T47D (cell line): Measurements from ENCODE around the gene GPR63.

Experiments used
- DNase-seq, 2 experiments: peaks; one replicate each; pipeline versions ENCODE4 v3.0.0 to v3.0.0-alpha.2; 2011 to 2012; ENCODE audit warnings: low read depth in 1 of 2, low spot score in 1 of 2
- JUND ChIP-seq: IDR thresholded peaks from 2 replicates; pipeline ENCODE4 v1.6.1; 2012; ENCODE audit warnings: low read depth
- in situ Hi-C: cut with HindIII; loops from 2 replicates; pipeline ENCODE4 v1.10.0; 2016; ENCODE audit warnings: low sequenced_read_pairs, low pct_unique_long_range_greater_than_20kb

GPR63 gene

DNA sequence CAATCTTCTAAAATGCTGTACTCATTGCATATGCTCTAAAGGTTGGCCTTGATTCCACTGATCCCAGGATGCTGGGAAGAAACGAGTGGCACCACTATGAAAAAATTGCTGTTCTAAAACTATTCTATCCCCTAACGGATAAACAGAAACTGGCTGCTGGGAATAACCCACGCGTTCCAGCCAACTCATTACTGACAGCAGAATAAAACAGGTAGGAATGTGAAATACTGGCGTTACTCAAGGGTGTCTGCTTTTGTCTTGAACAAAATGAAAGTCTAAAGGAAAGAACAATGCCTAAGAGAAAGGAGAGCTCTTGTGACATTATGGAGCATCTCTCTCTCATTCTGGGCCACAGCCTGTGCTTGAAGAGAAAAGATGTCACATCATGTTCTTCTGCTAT, 26.1 kb downstream of the GPR63 start:
- in situ Hi-C loops, result no loop called here
- no peak for TF ChIP-seq JUND
- DNase-seq, result no peak

DNA sequence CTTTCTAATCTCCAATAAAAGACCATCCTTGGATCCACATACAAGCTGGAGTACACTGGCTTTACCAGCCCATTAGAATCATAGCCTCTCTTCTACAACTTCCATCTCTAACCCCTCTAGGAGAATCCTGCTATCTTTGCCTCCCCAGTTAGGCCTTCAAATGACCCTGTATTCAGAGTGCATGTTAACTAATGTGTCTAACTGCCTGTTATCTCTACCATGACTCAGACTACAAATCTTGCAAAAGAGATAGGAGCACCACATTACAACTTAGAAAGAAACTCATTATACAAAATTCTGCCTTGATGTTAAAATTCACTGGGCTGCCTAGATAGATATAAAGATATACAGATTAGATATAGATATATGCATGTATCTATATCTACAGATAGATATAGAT, 28.2 kb downstream of the GPR63 start:
- in situ Hi-C loops, result no loop called here
- DNase-seq, result no peak
- no peak for TF ChIP-seq JUND

DNA sequence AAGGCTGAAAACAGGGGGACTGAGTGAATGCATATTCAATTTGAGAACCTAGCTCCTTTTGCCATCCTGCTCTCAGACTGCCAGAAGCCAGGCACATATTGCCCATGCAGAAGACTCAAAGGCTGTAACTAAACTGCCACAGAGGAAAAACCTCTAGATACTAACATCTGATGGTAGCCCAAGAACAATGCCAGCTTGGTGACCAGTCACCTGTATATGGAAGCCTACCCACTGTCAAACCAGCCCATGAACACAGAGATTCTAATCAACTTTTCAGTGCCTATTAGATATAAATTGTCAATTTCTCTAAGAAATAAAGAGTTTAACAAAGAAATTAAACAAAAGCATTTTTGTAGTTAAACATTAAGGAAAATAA, 34.2 kb downstream of the GPR63 start:
- in situ Hi-C loops, result no loop called here
- no peak for TF ChIP-seq JUND
- DNase-seq, result no peak

DNA sequence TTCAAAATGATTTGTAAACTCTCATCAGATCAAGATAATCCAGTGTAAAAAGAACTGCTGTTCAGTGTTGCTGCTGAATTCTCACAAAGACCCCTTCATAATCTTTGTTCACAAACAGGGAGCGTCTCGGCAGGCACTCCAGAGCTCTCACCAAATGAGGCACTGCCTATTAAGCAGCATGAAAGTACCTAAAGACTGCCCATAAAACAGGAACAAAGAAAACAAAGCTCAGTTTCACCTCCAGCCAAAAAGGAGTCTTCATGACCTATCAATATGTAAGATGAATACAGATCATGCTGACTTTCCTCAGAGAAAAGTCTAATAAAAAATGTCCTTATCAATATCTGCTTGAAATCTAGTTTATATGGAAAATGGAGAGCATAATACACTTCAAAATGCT, 41.8 kb downstream of the GPR63 start:
- in situ Hi-C loops, result no loop called here
- no peak for DNase-seq
- TF ChIP-seq JUND, result no peak

DNA sequence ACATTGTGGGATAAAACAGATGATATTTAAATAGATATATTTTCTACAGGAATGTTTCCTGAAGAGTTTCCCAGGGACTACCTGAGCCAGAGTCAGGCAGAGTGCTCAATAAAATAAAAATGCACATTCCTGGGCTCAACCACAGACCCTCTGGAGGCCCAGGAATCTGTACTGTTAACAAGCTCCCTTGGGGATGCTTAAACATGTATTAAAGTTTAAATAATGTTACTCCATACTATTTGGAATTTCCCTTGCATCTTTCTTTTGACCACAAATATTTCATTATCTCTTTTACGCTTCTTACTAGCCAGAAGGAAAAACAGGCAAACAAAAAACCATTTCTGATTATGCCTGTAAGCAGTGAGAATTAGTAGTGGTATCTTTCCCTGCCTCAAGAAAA, 42.3 kb downstream of the GPR63 start:
- in situ Hi-C loops, result no loop called here
- peak in 1 of 2 experiments; percentile 3 for DNase-seq
- TF ChIP-seq JUND, result no peak

DNA sequence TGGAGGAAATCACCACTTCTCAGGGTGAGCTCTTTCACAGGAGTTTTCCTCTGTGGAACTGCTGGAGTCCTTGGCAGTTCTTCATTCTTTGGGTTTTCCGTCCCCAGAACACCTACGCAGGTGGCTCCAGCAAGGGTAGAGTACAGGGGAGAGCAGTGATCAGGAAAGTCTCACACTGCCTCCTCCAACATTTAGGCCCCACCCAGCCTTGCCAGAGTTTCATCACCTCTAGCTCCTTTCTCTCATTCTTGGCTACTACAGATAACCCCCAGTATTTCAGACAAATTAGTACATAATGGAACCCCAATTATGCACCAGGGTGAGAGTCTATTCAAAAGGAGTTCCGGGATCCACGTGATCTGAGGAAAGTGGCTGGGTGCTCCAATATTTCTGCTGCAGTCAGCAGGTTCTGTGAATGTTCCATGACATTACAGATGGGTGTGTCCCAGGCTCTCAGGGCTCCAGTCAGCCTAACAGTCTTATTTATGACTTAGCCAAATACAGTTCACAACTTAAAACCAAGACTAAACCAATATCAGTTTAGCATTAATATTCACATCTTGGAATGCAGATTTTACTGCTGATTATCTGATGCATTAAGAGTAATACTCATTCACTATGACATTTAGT, 44.6 kb downstream of the GPR63 start:
- no peak for DNase-seq
- TF ChIP-seq JUND, result no peak
- in situ Hi-C loops, result no loop called here

DNA sequence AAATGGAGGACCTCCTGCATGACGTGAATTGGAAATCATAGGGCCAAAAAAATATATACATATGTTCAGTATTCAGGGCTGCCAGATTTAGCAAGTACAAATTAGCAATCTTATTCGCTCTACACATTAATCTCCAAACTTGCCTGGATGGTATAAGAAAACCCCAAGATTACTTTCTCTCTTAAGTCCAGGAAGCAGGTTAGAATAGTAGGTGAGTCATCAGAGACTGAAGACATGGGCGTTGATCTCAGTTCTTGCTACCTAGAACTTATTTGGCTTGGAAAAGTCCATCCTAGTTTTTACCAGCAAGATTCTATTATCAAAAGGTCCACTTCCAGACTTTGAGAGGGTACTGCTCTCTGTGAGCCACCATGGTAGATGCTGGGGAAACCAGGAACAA, 47.4 kb downstream of the GPR63 start:
- in situ Hi-C loops, result no loop called here
- no peak for DNase-seq
- TF ChIP-seq JUND, result no peak

DNA sequence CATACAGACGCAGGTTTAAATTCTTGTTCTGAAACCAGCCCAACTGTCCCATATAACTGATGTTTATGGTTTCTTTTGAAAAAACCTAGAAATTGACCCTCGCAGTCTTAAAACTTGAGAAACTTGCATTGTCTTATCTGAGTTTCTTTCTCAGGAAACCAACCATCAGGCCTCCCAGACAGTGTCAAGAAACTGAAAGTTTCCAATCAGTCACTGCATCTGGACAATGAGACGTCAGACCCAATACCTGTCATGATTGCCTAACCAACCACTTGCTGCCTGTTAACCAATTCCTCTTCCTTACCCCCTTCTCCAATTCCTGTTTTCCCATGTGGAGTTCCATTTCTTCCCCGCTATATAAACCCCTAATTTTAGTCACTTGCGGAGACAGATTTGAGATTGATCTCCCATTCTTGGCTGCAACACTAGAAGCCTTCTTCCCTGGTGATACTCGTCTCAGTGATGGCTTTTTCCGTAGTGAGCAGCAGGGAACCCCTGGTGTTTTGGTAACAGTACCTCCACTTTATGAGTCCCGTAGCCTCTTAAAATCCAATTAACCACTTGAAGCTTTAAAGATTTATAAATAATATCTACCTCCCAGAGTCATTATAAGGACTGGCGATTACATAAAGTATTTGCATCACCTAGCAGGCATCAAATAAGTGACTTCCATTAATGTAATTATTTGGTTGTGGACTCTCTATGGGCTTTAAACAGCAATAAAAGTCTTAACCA, 49.3 kb downstream of the GPR63 start:
- no peak for DNase-seq
- in situ Hi-C loops, result no loop called here
- TF ChIP-seq JUND, result no peak

DNA sequence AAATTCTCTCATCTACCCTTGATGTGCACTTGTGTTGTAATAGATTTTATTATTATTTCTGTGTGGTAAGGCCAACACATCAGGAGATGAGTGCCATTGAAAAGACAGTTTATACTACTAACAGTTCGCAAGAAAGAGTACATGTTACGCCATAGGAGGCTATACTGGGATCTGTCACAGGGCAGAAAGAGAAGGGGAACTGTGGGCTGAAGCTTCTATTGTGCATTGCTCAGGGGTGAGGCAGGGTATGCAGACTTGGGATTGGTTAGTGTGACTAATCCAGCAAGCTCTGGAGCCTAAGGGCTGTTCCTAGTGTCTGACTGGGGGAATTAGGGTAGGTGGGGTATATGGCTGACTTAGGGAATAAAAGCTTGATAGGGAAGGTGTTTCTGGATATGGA, 50.9 kb downstream of the GPR63 start:
- in situ Hi-C loops, result no loop called here
- no peak for DNase-seq

DNA sequence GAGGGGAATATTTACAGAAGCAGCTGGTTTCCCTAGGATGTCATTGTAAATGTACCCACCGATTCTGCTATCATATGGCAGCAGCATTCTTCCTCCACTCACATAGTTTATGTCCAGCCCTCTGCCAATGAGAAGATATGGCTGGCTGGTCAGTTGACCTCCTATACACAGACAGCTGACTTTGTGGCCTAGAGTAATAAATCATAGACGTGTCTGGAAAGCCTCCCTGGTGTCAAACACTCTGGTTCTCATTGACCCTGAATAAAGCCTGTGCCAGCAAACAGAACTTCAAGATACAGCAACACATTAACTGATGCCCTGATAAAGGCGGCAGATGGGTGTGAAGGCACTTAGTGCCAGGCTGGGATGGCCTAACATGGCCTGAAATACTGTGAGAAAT, 52.6 kb downstream of the GPR63 start:
- no peak for DNase-seq
- in situ Hi-C loops, result no loop called here
- no peak for TF ChIP-seq JUND

More for the DNA sequence above, 50.9 kb downstream of the GPR63 start:
- no peak for TF ChIP-seq JUND

DNA sequence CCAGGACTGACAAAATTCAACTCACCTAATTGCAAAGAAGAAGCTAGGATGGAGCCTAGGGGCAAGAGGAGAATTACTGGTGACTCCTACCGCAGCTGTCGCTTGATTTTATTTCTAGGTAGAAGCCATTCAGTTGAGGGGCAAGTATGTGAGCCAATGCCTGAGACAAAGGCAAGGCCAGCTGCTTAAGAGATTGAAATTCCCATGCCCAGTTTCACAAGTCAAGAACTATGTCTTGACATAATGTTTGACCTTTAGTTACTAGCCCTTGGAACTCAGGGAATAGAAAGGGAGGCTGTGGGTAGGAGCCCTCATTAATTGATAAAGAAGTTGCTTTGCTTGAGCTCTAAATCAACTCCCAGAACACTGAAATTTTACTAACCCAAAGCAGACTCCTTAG, 54.0 kb downstream of the GPR63 start:
- TF ChIP-seq JUND, result no peak
- in situ Hi-C loops, result no loop called here

DNA sequence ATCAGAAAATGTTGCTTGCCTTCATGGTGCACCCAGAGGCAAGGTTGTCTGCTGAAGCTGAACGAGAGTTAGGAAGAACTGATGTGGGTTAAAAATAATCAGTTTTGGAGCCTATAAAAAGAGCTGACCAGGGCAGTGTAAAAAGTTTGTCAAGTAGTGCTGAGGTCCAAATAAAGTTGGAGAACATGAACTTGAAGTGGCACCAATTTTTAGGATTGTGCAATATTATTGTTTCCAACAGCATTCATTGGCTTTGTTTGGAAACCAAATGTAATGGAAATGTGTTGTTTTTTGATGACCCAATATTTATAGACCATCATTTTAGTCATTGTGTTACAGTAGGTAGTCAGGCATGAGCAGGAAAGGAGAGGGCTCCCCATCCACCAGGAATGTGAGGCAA, 55.7 kb downstream of the GPR63 start:
- in situ Hi-C loops, result no loop called here
- DNase-seq, result no peak
- TF ChIP-seq JUND, result no peak

More for the DNA sequence above, 54.0 kb downstream of the GPR63 start:
- no peak for DNase-seq

DNA sequence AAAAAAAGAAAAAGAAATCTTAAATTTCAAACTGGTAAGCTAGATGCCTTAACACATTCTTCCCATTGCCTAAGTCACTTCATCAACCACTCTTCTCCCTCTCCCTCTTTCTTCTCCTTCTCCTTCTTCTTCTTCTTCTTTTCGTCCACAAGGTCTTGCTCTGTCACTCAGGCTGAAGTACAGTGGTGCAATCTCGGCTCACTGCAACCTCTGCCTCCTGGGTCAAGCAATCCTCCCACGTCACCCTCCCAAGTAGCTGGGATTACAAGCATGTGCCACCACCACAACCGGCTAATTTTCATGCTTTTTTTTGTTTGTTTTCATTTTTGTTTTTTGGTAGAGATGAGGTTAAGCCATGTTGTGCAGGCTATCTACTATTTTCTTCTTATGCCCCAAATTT, 60.2 kb downstream of the GPR63 start:
- no peak for TF ChIP-seq JUND
- DNase-seq, result no peak
- in situ Hi-C loops, result no loop called here

DNA sequence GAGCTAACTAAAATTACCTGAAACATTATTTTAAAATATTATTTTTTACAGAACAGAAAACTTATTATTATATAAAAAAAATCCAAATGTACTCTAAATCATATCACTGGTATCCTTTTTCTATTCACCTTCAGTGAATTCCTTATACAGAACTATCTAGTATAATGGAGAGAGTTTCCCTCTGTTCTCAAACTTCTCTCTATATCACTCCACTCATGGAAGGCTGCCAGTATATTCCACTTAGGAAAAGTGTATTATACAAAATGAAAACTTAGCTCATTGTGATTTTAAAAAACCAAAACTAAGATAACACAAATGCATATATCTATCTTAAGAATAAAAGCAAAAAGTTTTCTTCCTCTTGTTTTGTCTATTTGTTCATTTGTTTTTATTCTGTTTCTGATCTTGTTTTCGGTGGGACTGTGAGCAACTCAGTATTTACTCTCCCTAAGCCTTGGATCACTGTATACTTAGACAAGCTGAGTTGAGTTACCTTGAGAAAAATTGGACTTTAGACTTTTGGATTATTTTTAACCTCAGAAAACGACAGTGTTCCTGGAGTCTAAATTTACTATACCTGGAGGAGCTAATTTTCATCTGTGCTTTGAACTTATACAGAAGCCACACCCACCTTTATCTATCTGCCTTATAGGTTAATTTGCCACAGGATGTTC, 61.4 kb downstream of the GPR63 start:
- in situ Hi-C loops, result no loop called here
- no peak for TF ChIP-seq JUND
- no peak for DNase-seq
